GM18526 (cell line): ENCODE measurements around the gene PARD6B.

Experiments
- POLR2A ChIP-seq: IDR thresholded peaks from 3 replicates; pipeline ENCODE4 v1.6.1; 2011; ENCODE audit not compliant: insufficient read length; ENCODE audit errors: extremely low read depth

PARD6B gene

DNA sequence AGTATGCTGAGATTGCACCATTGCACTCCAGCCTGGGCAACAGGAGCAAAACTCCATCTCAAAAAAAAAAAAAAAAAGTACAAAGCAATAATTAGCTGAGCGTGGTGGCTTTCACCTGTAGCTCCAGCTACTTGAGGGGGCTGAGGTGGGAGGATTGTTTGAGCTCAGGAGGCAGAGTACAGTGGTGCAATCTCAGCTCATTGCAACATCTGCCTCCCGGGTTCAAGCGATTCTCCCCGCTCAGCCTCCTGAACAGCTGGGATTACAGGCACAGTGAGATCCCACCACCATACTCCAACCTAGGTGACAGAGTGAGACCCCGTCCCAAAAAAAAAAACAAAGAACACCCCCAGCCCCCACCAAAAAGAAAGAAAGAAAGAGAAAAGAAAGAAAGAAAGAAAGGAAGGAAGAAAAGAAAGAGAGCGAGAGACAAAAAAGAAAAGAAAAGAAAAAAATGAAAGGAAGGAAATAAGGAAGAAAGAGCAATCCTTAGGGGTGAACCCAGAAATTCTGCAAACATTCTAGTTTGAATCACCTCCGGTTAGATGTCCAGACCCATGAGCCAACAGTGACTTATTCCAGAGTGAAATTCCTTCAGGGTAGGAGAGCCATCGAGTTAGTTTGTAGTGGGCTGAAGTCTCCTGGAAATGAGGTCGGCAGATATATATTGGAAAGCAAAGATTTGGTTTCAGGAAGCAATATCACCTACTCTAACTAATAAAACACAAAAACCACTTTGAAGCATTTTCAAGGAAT lies 36.8 kb upstream of the PARD6B start:
- TF ChIP-seq POLR2A, result no peak

DNA sequence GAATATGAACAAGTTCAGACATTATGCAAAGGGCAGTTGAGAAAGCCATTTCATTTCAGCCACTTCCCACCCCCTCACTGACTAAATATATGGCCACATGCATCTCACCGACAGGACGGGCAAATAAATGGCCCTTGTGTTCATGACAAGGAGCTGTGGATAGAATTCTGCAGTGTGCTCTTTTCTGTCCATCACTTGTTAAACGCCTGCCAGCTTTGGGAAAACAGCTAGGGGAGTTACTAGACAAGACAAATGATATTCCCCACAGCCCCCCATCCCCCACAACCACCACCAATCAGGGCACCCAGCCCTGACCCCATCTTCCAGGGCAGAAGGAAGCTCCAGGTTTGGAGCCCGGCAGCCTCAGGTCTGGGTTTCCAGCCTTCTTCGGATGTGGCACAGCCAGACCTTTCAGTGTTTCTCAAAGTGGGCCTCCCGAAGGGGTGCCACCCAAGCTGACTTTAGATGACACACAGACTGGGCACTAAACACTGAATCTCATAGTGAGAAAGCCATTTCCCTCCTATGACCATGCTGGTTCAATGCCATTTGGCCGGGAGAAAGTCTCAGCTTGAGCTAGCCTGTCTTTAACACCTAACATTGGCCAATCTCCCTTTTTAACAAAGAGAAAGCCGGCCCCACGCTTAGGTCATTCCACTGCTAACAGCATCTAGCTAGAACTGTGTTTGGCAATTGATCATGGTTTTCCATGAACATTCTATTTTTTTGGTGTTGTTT lies 36.1 kb upstream of the PARD6B start:
- TF ChIP-seq POLR2A, result no peak

DNA sequence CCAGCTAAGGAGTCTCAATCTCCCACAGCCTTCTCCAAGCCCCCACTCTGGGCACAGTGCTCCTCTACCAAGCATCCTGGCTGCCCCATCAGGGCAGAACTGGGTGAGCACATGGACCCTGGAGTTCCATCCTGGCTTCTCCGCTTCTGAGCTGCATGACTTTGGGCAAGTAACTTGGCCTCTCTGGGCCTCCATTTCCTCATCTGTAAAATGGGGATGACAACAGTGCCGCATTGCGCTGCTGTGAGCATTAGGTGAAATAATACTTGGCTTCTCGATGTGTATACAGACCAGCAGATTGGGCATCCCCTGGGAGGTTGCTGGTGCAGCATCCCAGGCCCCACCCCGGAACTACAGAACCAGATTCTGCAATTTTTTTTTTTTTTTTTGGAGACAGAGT lies 31.7 kb upstream of the PARD6B start:
- TF ChIP-seq POLR2A, result no peak

DNA sequence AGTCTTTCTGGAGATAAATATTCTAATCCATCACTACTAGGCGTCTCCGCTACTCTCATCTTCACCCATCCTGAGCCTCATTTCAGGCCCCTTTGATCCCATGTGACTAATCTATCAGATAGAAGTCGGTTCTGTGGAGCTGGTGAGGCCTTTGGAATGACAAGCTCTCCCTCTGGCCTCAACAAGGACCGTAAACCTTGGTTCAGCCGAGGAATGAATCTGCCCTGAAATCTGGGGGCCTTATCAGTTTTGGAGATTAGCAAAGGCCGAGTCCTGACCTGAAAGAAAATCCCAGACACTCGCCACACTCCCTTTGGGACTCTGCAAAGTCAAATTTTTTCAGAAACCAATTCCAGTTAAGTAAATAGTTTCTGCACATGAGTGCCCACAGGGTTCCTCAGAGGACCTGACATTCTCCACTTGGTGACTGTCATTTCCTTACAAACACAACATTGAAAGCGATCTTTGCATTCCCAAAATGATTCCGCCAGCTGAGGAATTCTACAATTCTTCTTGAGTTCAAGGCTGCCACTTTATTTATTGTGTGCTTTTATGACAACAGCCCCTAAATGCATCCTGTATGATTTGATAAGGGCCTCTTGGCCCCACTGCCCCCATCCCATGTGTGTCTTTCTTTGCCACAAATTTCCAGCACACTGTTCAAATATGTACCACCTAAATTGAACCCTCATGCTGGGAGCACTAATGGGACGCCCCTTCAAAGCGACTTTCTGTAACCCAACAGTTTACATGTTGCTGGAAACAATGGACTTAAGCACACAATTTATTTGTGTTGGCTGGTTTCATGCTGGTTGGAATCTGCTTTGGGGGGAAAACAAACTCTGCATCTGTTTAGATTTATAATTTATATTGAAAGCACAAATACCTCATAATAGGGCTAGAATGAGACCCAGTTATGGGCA lies 30.1 kb upstream of the PARD6B start:
- TF ChIP-seq POLR2A, result no peak

DNA sequence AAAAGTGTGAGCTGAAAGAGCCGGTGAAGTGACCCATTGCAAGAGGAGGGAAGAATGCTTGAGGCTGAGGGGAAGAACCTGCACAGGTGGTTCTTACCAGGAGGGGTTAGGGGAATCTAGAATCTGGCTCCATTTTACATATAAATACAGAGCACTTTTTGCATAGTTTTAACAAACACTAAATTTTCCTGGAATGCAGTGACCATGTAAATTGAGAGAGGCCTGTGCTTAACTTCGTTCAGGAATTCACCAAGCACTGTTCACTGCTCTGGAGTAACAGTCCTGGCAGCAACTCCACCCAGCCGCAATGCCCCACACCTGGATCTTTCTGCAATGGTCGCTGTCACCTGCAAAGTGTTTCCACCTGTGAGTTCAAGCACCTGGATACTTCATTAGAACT lies 26.9 kb upstream of the PARD6B start:
- no peak for TF ChIP-seq POLR2A

DNA sequence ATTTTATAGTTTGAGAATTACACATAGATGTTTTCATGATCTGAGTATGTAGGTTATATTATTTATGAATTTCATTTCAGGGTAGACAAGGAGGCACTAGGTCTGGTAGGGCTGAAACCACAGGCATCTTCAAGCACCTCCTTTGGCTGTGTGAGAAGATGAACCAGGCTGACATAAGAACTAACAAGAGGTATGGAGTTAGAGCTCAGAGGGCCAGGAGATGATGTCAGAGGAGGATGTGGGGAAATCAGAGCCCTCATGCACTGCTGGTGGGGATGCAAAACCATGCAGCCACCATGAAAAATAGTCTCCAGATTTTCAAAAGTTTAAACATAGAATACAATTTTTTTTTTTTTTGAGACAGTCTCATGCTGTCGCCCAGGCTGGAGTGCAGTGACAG lies 26.4 kb upstream of the PARD6B start:
- no peak for TF ChIP-seq POLR2A

DNA sequence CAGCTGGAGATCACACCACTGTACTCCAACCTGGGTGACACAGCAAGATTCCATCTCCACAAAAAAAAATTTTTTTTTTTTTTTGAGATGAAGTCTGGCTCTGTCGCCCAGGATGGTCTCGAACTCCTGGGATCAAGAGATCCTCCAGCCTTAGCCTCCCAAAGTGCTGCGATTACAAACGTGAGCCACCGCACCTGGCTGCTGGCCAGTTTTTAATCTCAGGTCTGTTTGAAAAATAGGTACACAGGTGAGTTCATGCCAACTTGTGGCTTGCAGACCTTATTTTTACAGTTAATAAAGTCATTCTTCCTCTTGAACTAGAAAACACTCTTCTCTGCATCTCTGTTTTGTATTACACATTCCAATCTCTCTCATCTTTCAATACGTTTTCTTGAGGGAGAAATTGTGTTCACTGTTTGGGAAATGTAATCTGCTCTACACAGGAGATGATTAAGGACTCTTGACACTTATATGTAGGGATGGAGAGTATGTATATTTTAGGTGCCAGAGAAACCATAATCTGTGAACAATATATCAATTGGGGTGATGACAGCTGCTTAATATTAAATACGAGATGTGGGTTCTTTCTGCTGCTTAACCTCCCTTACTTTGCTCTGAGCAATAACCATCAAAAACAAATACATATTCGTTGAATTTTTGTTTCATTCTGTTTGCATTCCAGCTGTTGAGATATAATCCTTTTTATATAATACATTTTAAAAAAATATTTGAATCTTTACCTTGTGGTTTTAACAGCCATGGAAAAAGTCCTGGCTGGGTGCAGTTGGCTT lies 22.3 kb upstream of the PARD6B start:
- no peak for TF ChIP-seq POLR2A

DNA sequence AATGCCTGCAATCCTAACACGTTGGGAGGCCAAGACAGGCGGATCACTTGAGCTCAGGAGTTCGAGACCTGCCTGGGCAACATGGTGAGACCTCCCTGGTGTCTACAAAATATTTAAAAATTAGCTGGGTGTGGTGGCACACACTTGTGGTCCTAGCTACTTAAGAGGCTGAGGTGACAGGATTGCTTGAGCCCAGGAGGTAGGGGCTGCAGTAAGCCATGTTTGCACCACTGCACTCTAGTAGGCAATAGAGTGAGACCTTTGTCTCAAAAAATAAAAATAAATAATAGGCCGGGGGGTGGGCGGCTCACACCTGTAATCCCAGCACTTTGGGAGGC lies 21.8 kb upstream of the PARD6B start:
- TF ChIP-seq POLR2A, result no peak

DNA sequence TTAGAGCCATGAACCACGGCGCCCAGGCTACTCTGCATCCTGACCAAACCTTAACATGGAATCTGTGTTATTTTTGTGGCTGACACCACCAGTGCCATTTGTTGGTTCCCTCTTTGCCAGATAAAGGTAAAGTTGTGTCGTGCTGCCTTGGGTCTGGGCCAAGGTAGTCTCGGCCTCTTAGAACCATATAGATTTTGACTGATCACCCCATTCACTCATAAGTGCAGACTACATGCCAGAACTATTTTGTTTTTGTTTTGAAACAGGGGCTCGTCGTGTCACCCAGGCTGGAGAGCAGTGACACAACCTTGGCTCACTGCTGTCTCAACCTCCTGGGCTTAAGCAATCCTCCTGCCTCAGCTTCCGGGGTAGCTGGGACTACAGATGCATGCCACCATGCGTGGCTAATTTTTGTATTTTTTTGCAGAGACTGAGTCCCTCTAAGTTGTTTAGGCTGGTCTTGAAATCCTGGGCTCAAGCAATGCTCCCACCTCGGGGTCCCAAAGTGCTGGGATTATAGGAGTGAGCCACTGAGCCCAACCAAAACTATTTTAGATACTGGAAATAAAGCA lies 20.8 kb upstream of the PARD6B start:
- no peak for TF ChIP-seq POLR2A

DNA sequence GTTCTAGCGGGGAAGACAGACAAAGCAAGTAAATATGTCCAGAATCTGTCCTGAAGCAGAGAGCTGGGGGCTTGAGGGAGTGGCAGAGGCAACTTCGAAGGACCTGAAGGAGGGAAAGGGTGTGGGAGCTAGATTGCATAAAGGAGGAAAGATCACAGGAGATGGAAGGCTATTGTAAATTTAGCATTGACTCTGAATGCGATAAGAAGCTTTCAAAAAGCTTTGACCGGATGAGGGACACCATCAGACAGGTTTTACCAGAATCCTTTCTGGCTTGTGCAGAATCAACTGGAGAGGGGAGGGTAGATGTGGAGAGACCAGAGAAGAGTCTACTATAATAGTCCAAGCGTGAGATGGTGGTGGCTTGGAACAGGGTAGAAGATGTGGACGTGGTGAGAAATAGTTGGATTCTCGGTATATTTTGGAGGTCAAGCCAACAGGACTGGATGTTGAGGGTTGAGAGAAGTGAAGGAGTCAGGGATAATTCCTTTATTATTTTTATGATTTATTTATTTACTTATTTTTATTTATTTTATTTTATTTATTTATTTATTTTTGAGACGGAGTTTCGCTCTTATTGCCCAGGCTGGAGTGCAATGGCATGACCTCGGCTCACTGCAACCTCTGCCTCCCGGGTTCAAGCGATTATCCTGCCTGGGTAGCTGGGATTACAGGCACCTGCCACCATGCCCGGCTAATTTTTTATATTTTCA lies 20.1 kb upstream of the PARD6B start:
- TF ChIP-seq POLR2A, result no peak

DNA sequence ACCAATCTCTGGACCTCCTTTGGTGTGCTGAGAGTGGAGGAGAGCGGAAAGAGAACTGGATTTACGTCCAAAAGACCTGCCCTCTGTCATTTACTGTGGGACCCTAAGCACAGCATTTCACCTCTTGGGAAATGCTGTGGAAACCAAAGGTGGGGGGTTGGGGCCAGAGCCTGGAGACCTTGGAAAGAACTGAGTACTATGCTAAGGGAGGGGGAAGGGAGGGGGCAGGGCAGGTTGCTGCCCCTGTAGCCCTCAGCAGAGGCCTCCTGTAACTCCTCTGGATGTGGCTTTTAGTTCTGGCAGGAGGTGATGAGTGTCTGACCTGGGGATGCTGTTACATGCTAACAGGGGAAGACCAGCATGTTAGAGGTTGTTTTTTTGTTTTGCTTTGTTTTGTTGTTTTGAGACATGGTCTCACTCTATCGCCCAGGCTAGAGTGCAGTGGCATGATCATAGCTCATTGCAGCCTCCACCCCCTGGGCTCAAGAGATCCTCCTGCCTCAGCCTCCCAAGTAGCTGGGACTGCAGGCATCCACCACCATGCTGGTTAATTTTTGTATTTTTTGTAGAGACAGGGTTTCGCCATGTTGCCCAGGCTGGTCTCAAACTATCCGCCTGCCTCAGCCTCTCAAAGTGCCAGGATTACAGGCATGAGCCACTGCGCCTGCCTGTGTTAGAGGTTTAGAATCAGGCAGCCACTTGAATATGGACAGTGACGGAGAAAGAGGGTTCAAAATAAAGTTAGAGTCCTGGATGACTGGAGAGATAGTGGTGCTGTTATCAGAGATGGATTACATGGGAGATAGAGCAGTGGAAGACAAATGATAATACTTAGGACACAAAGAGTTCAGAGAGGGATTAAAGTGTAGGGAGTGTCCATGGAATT lies 18.4 kb upstream of the PARD6B start:
- no peak for TF ChIP-seq POLR2A

DNA sequence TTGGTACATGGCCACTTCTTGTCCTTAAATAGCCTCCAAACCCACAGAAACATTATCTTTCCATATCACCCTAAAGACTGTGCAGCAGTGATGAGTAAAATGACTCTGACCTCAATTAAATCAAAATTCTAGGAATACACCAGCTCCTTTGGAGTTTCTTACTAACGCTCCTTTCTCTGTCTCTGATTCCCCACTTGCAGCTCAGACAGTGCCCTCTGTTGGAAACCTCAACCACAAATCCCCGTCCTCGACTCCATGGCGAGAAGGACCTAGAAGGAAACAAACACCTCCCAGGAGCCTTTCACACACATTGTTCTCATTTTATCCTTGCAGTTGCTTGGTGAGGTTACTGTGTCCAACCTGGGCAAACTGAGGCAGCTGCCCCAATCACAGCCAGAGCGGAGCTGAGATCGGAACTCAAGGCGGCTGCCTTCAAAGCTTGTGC lies 17.7 kb upstream of the PARD6B start:
- no peak for TF ChIP-seq POLR2A

DNA sequence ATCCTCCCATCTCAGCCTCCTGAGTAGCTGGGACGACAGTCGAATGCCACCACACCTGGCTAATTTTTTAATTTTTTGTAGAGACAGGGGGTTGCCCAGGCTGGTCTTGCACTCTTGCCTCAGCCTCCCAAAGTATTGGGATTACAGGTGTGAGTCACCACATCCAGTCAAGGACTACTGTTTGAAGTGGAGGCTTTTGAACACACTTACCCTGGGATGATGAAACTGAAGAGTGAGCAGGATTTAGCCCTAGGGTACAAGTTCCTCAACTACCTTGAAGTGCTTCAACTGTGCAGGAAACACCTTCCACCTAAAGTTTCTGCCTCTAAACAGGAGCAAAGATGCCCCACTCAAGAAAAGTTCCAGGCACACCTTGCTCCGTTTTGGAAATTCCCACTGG lies 15.7 kb upstream of the PARD6B start:
- TF ChIP-seq POLR2A, result no peak
